Bronchial epithelial cell (primary cell): ENCODE results near the gene TAF1L. TPM values are rescaled to one million over a fixed set of nuclear protein-coding genes. Genes with fewer than 3 reads are reported as not detected.
"Not testable (repeated sequence)": the region's sequence is repeated elsewhere in the genome, so short reads cannot be mapped to it uniquely, and the experiment has no call there.

Source experiments
- DNase-seq: peaks from one replicate; pipeline ENCODE4 v3.0.0-alpha.2; 2010; ENCODE audit warnings: low read depth
- FAIRE-seq: peaks from 2 replicates; lab custom pipeline; 2011; peaks lifted over from hg19 to GRCh38; lab: Jason Lieb, UNC
- H3K27me3 ChIP-seq: 2 replicates; pipeline ENCODE4 v1.5.1; 2011; ENCODE audit warnings: low read length; ENCODE audit not compliant: control insufficient read depth, insufficient read depth
- H3K36me3 ChIP-seq: 2 replicates; pipeline ENCODE4 v1.5.1; 2011; ENCODE audit warnings: low read length; ENCODE audit not compliant: control insufficient read depth, insufficient read depth
- H3K4me3 ChIP-seq: 2 replicates; pipeline ENCODE4 v1.5.1; 2011; ENCODE audit warnings: mild to moderate bottlenecking, low read depth, low read length, control low read depth
- total RNA-seq: library from RNA; depleted of rRNA; stranded (reverse); fragments of >200 nt; gene quantifications from 2 replicates; pipeline ENCODE4 v1.2.1, GENCODE V29; 2014
- TF ChIP-seq, protein P1 (sequence below): IDR thresholded peaks from 2 replicates; pipeline ENCODE4 v1.5.1; 2011; ENCODE audit warnings: mild to moderate bottlenecking, moderate library complexity, low read length, control low read depth, inconsistent platforms; ENCODE audit not compliant: insufficient read depth, severe bottlenecking

The TAF1L gene
- total RNA-seq, 1 donor from 2014 or later, result not detected

DNA sequence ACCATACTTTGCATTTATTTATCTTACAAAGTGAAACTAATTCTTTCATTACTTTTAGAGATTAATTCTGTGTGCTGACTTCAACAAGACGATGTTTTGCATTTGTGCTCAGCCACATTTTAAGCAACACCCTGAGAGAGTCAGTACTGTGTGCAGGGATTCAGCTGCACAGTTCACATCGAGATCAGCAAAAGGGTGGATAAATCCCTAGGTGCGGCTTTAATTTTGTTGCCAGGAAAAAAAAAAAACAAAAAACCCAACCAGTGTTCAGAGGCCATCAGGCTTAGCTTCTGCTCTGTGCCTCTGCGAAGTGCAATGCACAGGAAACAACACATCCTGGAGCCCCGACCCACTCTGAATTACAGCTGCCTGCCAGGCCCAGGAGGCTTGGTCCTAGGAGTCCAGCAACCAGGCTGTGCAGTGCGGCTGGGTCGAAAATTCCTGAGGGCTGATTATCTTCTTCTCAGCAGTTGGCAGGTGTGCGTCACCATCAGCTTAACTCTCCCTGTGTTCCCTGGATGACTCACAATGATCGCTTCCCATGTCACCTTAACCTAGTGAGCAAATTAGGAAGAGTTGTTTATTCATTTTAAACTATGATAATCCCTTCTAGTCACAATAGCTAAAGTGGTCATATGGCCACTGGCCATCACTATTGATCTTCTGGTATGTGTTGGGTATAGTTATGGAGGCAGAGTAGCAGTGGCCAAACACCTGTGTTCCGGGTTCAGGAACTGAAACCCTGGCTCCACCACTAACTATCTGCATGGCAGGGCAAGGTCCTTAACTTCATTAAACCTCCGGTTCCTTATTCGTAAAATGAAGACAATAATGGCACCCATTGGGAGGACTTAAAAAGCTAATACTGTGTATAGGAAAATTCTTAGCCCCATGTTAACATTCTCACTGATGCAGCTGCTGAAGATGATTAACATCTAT is 31.3 kb downstream of the TAF1L start:
- Histone ChIP-seq H3K27me3 (peaks cover 3% of the 10 kb centered on the region), H3K4me3 (no peak overlapping the region), H3K36me3 (no peaks in the 10 kb centered on the region)
- DNase-seq (peak; percentile 68), FAIRE-seq (no peak)
- TF ChIP-seq, protein P1, sequence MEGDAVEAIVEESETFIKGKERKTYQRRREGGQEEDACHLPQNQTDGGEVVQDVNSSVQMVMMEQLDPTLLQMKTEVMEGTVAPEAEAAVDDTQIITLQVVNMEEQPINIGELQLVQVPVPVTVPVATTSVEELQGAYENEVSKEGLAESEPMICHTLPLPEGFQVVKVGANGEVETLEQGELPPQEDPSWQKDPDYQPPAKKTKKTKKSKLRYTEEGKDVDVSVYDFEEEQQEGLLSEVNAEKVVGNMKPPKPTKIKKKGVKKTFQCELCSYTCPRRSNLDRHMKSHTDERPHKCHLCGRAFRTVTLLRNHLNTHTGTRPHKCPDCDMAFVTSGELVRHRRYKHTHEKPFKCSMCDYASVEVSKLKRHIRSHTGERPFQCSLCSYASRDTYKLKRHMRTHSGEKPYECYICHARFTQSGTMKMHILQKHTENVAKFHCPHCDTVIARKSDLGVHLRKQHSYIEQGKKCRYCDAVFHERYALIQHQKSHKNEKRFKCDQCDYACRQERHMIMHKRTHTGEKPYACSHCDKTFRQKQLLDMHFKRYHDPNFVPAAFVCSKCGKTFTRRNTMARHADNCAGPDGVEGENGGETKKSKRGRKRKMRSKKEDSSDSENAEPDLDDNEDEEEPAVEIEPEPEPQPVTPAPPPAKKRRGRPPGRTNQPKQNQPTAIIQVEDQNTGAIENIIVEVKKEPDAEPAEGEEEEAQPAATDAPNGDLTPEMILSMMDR, result no peak

DNA sequence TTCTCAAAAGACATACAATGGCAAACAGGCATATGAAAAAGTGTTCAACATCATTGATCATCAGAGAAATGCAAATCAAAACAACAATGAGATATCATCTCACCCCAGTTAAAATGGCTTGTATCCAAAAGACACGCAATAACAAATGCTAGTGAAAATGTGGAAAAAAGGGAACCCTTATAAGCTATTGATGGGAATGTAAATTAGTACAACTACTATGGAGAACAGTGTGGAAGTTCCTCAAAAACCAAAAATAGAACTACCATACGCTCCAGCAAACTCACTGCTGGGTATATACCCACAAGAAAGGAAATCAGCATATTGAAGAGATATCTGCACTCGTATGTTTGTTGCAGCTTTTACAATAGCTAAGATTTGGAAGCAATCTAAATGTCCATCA is 36.4 kb downstream of the TAF1L start:
- DNase-seq, FAIRE-seq, H3K27me3 ChIP-seq, H3K36me3 ChIP-seq, H3K4me3 ChIP-seq: not testable (repeated sequence)

DNA sequence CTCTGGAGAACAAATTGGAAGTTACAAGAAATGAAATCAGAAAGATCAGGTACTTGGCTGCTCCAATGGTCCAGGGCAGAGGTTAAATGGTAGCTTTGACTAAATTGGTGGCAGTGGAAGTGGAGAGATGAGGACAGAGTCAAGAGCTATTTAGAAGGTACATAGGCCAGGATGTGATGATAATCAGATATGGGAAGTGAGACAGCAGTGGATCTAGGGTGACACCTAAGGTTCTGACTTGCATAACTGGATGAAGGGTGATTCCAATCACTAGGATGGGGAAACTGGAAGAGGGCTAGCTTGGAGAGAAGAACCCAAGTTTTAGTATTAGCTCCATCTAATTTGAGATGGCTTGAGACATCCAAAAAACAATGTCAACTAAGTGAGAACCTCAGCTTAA is 38.5 kb downstream of the TAF1L start:
- no peak for DNase-seq
- TF ChIP-seq, protein P1, result no peak
- H3K4me3 ChIP-seq, result no peak overlapping the region
- H3K36me3 ChIP-seq, result no peaks in the 10 kb centered on the region
- FAIRE-seq, result no peak
- peaks cover 3% of the 10 kb centered on the region for H3K27me3 ChIP-seq

DNA sequence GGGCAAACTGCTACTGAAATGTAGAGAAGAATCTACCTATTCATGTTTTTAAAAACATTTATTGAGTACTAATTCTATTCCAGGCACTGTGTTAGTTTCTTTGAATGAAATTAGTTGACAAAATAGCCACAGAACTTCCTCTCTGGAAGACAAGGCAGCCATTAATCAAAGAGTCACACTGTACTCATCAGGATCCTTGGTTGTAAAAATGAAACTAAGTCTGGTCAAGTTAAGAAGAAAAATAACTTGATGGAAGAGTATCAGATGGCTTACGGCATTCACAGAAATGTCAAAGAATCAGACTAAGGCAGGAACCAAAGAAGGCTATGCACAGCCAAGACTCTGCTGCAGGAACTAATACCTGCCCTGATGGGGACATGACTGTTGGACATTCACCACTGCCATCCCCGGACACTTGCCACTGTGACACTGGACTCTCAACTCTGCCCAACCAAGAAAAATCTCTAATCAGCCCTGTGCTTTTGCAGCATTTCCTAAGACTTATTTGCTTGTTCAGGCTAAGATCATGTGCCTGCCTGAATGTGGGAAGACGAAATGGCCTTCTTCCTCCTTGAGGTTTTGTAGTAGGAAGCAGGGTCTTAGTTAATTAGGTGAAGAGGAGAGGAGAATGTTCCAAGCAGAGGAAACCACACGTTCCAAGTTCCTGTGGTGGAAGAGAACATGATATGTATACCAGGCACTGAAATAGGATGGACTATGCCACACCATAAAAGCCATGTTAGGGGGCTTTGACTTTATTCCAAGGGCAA is 39.2 kb downstream of the TAF1L start:
- no peaks in the 10 kb centered on the region for H3K36me3 ChIP-seq
- DNase-seq (no peak), FAIRE-seq (no peak)
- peaks cover 3% of the 10 kb centered on the region for H3K27me3 ChIP-seq
- H3K4me3 ChIP-seq, result no peak overlapping the region
- TF ChIP-seq, protein P1, result no peak

DNA sequence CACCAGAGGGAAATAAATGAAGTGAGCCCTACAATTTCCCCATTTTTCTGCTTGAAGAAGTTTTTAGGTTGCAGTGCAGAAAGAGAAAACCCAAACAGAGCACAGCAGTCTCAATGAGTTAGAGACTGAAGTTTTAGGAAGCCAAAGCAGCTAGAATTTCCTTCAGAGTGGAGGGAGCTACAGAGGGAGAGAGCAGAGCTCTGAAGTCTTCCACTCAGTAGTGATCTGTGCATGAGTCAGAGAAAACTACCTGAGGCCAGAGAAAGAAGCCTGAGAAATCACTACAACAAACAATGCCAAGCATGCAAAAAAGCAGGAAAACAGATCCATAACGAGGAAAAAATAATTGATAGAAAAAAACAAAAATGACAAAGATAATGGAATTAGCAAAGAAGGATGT is 44.6 kb downstream of the TAF1L start:
- Histone ChIP-seq H3K4me3 (no peak overlapping the region), H3K36me3 (no peaks in the 10 kb centered on the region), H3K27me3 (no peaks in the 10 kb centered on the region)
- DNase-seq (peak; percentile 84), FAIRE-seq (no peak)
- TF ChIP-seq, protein P1, result no peak

DNA sequence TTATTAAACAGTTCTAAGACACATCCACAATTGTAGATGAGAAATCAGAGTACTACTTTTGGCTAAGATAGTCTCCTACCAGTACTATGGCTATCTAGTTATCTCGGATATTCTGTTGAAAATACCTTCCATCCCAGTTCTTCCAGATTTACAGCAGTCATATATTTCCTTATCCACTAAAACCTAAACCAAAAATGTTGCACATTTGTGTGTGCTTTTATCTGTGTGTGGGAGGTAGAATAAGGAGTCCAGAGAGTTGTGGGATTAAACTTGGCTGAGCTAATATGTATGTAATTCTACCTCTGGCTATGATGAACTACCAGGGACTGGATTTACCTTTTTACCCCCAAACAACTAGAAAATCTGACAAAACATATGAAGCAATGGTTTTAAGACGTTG is 45.0 kb downstream of the TAF1L start:
- no peak overlapping the region for H3K4me3 ChIP-seq
- no peaks in the 10 kb centered on the region for H3K36me3 ChIP-seq
- TF ChIP-seq, protein P1, result no peak
- DNase-seq (no peak), FAIRE-seq (no peak)
- H3K27me3 ChIP-seq, result no peaks in the 10 kb centered on the region
